Measurements from ENCODE around the gene RANBP2.

DNA sequence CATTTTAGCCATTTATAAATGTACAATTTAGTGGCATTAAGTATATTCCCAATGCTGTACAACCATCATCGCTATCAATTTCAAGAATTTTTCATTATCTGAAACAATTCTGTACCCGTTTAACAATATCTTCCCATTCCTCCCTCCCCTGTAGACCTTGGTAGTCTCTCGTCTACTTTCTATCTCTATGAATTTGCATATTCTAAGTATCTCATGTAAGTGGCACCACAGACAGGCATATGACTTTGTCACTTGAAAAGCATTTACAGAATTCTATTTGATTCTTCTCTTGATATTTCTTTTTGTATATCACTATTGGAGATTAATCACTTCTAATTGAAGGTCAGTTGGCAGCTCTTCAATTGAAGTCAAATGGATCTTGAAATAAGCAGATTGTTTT is 115.3 kb downstream of the RANBP2 start:
- TF ChIP-seq, protein P1, sequence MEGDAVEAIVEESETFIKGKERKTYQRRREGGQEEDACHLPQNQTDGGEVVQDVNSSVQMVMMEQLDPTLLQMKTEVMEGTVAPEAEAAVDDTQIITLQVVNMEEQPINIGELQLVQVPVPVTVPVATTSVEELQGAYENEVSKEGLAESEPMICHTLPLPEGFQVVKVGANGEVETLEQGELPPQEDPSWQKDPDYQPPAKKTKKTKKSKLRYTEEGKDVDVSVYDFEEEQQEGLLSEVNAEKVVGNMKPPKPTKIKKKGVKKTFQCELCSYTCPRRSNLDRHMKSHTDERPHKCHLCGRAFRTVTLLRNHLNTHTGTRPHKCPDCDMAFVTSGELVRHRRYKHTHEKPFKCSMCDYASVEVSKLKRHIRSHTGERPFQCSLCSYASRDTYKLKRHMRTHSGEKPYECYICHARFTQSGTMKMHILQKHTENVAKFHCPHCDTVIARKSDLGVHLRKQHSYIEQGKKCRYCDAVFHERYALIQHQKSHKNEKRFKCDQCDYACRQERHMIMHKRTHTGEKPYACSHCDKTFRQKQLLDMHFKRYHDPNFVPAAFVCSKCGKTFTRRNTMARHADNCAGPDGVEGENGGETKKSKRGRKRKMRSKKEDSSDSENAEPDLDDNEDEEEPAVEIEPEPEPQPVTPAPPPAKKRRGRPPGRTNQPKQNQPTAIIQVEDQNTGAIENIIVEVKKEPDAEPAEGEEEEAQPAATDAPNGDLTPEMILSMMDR (IDR thresholded peaks at IDR 0.05): no peak
- TF ChIP-seq POLR2A (IDR thresholded peaks at IDR 0.05): no peak
